Glutamatergic neuron (in vitro differentiated cells): Measurements from ENCODE around the gene EHD4. TPM values are rescaled to one million over a fixed set of nuclear protein-coding genes. Genes with fewer than 3 reads are reported as not detected.

Source experiments
- DNase-seq: peaks from one replicate; pipeline ENCODE4 v3.0.0; 2022
- H3K27ac Mint-ChIP-seq: one replicate; pipeline ENCODE4 v1.8.0; 2020; ENCODE audit warnings: mild to moderate bottlenecking, mixed read lengths, inconsistent platforms; ENCODE audit not compliant: unreplicated experiment
- H3K27me3 Mint-ChIP-seq: one replicate; pipeline ENCODE4 v1.8.0; 2020; ENCODE audit warnings: mild to moderate bottlenecking, moderate library complexity, mixed read lengths, inconsistent platforms; ENCODE audit not compliant: unreplicated experiment
- H3K36me3 Mint-ChIP-seq: one replicate; pipeline ENCODE4 v1.8.0; 2020; ENCODE audit warnings: mild to moderate bottlenecking, mixed read lengths, inconsistent platforms; ENCODE audit not compliant: unreplicated experiment
- H3K4me1 Mint-ChIP-seq: one replicate; pipeline ENCODE4 v1.8.0; 2020; ENCODE audit warnings: mild to moderate bottlenecking, low read depth, mixed read lengths, inconsistent platforms; ENCODE audit not compliant: unreplicated experiment
- H3K4me3 Mint-ChIP-seq: one replicate; pipeline ENCODE4 v1.8.0; 2020; ENCODE audit warnings: mild to moderate bottlenecking, mixed read lengths, inconsistent platforms; ENCODE audit not compliant: unreplicated experiment
- H3K9me3 Mint-ChIP-seq: one replicate; pipeline ENCODE4 v1.8.0; 2020; ENCODE audit warnings: mild to moderate bottlenecking, moderate library complexity, mixed read lengths, inconsistent platforms; ENCODE audit not compliant: unreplicated experiment
- microRNA-seq: library from miRNA; unstranded; fragments of <30 nt; microRNA quantifications from one replicate; pipeline ENCODE4, GENCODE V29; 2020; ENCODE audit not compliant: unreplicated experiment
- total RNA-seq: library from RNA; stranded (reverse); fragmentation: NEBNext Ultra II Directional; extraction: Animal tissue kit (Norgen Biotek cat#: 25700); gene quantifications from one replicate; pipeline ENCODE4 v1.2.1, GENCODE V29; 2021; ENCODE audit not compliant: unreplicated experiment
- TF ChIP-seq, protein P1 (sequence below): fragments of 200-600 bp; sonication (generic); IDR thresholded peaks from one replicate; pipeline ENCODE4 v1.5.0; 2021; ENCODE audit not compliant: partially characterized antibody, unreplicated experiment

EHD4 gene
- total RNA-seq, 1 donor from 2014 or later = 4.0 TPM

DNA sequence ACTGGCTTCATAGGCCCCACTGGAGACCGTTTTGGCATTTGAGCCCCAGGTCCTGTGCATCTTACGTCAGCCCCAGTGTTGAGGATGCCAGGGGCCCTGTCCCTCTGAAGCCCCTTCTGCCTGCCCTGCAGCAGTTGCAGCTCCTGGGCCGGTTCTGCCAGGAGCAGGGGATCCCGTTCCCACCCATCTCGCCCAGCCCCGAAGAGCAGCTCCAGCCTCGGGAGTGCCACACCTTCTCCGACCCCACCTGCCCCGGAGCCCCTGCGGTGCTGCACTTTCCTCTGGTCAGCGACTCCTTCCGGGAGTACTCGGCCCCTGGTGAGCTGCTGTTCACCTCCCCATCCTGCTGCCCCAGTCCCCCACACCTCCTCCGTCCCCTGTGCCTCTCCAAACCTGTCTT, 125.2 kb downstream of the EHD4 start:
- H3K36me3 Mint-ChIP-seq = no peaks in the 10 kb centered on the region
- H3K4me3 Mint-ChIP-seq = no peak overlapping the region
- H3K4me1 Mint-ChIP-seq = no peaks in the 10 kb centered on the region
- peaks cover 6% of the 10 kb centered on the region for H3K27me3 Mint-ChIP-seq
- TF ChIP-seq, protein P1, sequence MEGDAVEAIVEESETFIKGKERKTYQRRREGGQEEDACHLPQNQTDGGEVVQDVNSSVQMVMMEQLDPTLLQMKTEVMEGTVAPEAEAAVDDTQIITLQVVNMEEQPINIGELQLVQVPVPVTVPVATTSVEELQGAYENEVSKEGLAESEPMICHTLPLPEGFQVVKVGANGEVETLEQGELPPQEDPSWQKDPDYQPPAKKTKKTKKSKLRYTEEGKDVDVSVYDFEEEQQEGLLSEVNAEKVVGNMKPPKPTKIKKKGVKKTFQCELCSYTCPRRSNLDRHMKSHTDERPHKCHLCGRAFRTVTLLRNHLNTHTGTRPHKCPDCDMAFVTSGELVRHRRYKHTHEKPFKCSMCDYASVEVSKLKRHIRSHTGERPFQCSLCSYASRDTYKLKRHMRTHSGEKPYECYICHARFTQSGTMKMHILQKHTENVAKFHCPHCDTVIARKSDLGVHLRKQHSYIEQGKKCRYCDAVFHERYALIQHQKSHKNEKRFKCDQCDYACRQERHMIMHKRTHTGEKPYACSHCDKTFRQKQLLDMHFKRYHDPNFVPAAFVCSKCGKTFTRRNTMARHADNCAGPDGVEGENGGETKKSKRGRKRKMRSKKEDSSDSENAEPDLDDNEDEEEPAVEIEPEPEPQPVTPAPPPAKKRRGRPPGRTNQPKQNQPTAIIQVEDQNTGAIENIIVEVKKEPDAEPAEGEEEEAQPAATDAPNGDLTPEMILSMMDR = no peak
- no peak for DNase-seq
- H3K9me3 Mint-ChIP-seq = no peaks in the 10 kb centered on the region
- no peak overlapping the region for H3K27ac Mint-ChIP-seq

Small RNA genes lying within 50 kb of the gene (microRNA-seq; reads per million reads assigned to microRNA genes)
- not detected for gene MIR4310

Other genes with a start within 250 kb of the EHD4 start
- gene MAPKBP1, start 198.1 kb downstream of the EHD4 start, total RNA-seq = 45.7 TPM
- gene JMJD7, start 144.5 kb downstream of the EHD4 start, total RNA-seq = 26.6 TPM
- 17.9 TPM for gene PLA2G4B, start 133.7 kb downstream of the EHD4 start, total RNA-seq
- gene SPTBN5, start 78.5 kb downstream of the EHD4 start, total RNA-seq = 0.32 TPM
- 1.0 TPM for gene PLA2G4E, start 48.5 kb upstream of the EHD4 start, total RNA-seq
- gene PLA2G4D, start 122.0 kb upstream of the EHD4 start, total RNA-seq = not detected
- gene PLA2G4F, start 184.1 kb upstream of the EHD4 start, total RNA-seq = not detected
- gene VPS39, start 235.7 kb upstream of the EHD4 start, total RNA-seq = 94.4 TPM